GM12878 (cell line): ENCODE data around the gene HOOK2. TPM values are rescaled to one million over a fixed set of nuclear protein-coding genes. Genes with fewer than 3 reads are reported as not detected.

ENCODE experiments used
- ATAC-seq: fragments of 200-7000 bp; cut with Tn5 transposase; 3 replicates; pipeline ENCODE4 v1.9.1; 2020; ENCODE audit warnings: mild to moderate bottlenecking, moderate library complexity
- BruUV-seq: library from RNA; stranded (reverse); fragments of 400-500 nt; replicated peaks from 2 replicates; lab custom pipeline; 2021; lab: Mats Ljungman, UMichigan
- CTCF ChIA-PET: fragments of 300-600 bp; sonication (Branson Sonifier 250); formaldehyde crosslinking; extraction: SDS; loops from one replicate; lab custom pipeline; 2021; ENCODE audit warnings: inconsistent platforms; lab: Yijun Ruan, JAX
- POLR2A ChIA-PET: fragments of 350-600 bp; formaldehyde crosslinking; extraction: SDS; loops from one replicate; lab custom pipeline; 2021; ENCODE audit warnings: inconsistent platforms; lab: Charles Lee
- RAD21 ChIA-PET: fragments of 300-600 bp; sonication (Branson Sonifier 250); formaldehyde crosslinking; loops from one replicate; lab custom pipeline; 2023; ENCODE audit warnings: antibody characterized with exemption; ENCODE audit not compliant: unreplicated experiment; lab: Charles Lee
- SMC1A ChIA-PET: fragments of 300-600 bp; sonication (Branson Sonifier 250); formaldehyde crosslinking; loops from one replicate; lab custom pipeline; 2023; ENCODE audit not compliant: unreplicated experiment, uncharacterized antibody; lab: Charles Lee
- DNase-seq: peaks from one replicate; pipeline ENCODE4 v3.0.0-alpha.2; 2011; ENCODE audit warnings: low read depth, low spot score
- FAIRE-seq: peaks from 3 replicates; lab custom pipeline; 2011; peaks lifted over from hg19 to GRCh38; lab: Jason Lieb, UNC
- H2AFZ ChIP-seq: 2 replicates; pipeline ENCODE4 v1.6.0; 2011; ENCODE audit warnings: low read depth, low read length, control low read depth; ENCODE audit not compliant: control insufficient read depth
- H3K27ac ChIP-seq: 2 replicates; pipeline ENCODE4 v1.5.1; 2011; ENCODE audit warnings: control low read depth; ENCODE audit not compliant: control insufficient read depth, insufficient read depth
- H3K27me3 ChIP-seq, 2 experiments: replicated peaks in 1 of 2; 2 replicates each; pipeline versions ENCODE4 v1.6.0 to v1.6.1; 2011; ENCODE audit warnings: low read length in 1 of 2; ENCODE audit not compliant: control insufficient read depth in 2 of 2, insufficient read depth in 2 of 2
- H3K36me3 ChIP-seq, 2 experiments: 2 replicates each; pipeline ENCODE4 v1.5.1; 2011; ENCODE audit warnings: low read length in 1 of 2; ENCODE audit not compliant: control insufficient read depth in 2 of 2, insufficient read depth in 2 of 2
- H3K4me1 ChIP-seq: 2 replicates; pipeline ENCODE4 v1.6.1; 2011; ENCODE audit warnings: mild to moderate bottlenecking, low read length, moderate library complexity, mixed read lengths; ENCODE audit not compliant: control insufficient read depth, insufficient read depth
- H3K4me2 ChIP-seq: 2 replicates; pipeline ENCODE4 v1.6.0; 2011; ENCODE audit warnings: control low read depth; ENCODE audit not compliant: control insufficient read depth, insufficient read depth
- H3K4me3 ChIP-seq: fragments of 200-600 bp; sonication (generic); 2 replicates; pipeline ENCODE4 v1.5.1; 2016
- H3K79me2 ChIP-seq: 2 replicates; pipeline ENCODE4 v1.6.0; 2011; ENCODE audit warnings: low read length; ENCODE audit not compliant: control insufficient read depth, insufficient read depth
- H3K9ac ChIP-seq: 2 replicates; pipeline ENCODE4 v1.8.0; 2011; ENCODE audit warnings: low read length, control low read depth, mixed read lengths; ENCODE audit not compliant: control insufficient read depth, insufficient read depth
- H3K9me3 ChIP-seq: replicated peaks from 3 replicates; pipeline ENCODE4 v1.5.1; 2011; ENCODE audit warnings: mild to moderate bottlenecking, low read length; ENCODE audit not compliant: control insufficient read depth, insufficient read depth
- H4K20me1 ChIP-seq: 2 replicates; pipeline ENCODE4 v1.6.0; 2011; ENCODE audit not compliant: control insufficient read depth, insufficient read depth
- CBX5 ChIP-seq: sonication (generic); IDR thresholded peaks from 2 replicates; pipeline ENCODE4 v1.6.1; 2016; ENCODE audit warnings: low read depth, moderate library complexity, mild to moderate bottlenecking, inconsistent platforms
- CUX1 ChIP-seq: IDR thresholded peaks from 2 replicates; pipeline ENCODE4 v1.6.1; 2012; ENCODE audit warnings: improper control_type of control experiment, low read depth, low read length; ENCODE audit not compliant: insufficient replicate concordance
- EGR1 ChIP-seq, 2 experiments: IDR thresholded peaks; 1 replicate in 1 of 2; 2 replicates in 1 of 2; pipeline ENCODE4 v1.6.1; 2011 to 2012; ENCODE audit warnings: low read depth in 2 of 2, low read length in 2 of 2, borderline replicate concordance in 1 of 2, mild to moderate bottlenecking in 1 of 2, moderate library complexity in 1 of 2
- EP300 ChIP-seq, 2 experiments: fragments of 150-350 bp in 1 of 2; IDR thresholded peaks; 2 replicates each; pipeline ENCODE4 v1.6.1; 2011 to 2012; ENCODE audit warnings: low read depth in 2 of 2, low read length in 2 of 2, borderline replicate concordance in 1 of 2, improper control_type of control experiment in 1 of 2, inconsistent platforms in 1 of 2; ENCODE audit not compliant: control insufficient read depth in 1 of 2
- HDGF ChIP-seq: fragments of 450-650 bp; IDR thresholded peaks from 2 replicates; pipeline ENCODE4 v1.6.1; 2016; ENCODE audit warnings: antibody characterized with exemption
- IKZF1 ChIP-seq: fragments of 450-650 bp; conservative IDR thresholded peaks from 2 replicates; pipeline ENCODE4 v1.6.1; 2017; ENCODE audit warnings: antibody characterized with exemption, mild to moderate bottlenecking
- NBN ChIP-seq: fragments of 450-650 bp; IDR thresholded peaks from 2 replicates; pipeline ENCODE4 v1.6.1; 2016
- POLR2AphosphoS2 ChIP-seq: IDR thresholded peaks from 2 replicates; pipeline ENCODE4 v1.6.1; 2011; ENCODE audit warnings: low read depth, mild to moderate bottlenecking, low read length, improper control_type of control experiment, moderate library complexity
- RAD51 ChIP-seq: fragments of 450-650 bp; IDR thresholded peaks from 2 replicates; pipeline ENCODE4 v1.6.1; 2016; ENCODE audit warnings: moderate library complexity, mild to moderate bottlenecking, inconsistent platforms
- SREBF2 ChIP-seq: IDR thresholded peaks from 2 replicates; pipeline ENCODE4 v1.6.1; 2012; ENCODE audit warnings: mild to moderate bottlenecking, low read length
- YBX1 ChIP-seq: fragments of 450-650 bp; IDR thresholded peaks from 2 replicates; pipeline ENCODE4 v1.6.1; 2016; ENCODE audit warnings: antibody characterized with exemption
- YY1 ChIP-seq: IDR thresholded peaks from 2 replicates; pipeline ENCODE4 v1.6.1; 2011; ENCODE audit warnings: low read depth, mild to moderate bottlenecking, low read length
- ZNF592 ChIP-seq: fragments of 450-650 bp; IDR thresholded peaks from 2 replicates; pipeline ENCODE4 v1.6.1; 2017; ENCODE audit warnings: mild to moderate bottlenecking, moderate library complexity
- ZNF622 ChIP-seq: fragments of 450-650 bp; IDR thresholded peaks from 2 replicates; pipeline ENCODE4 v1.6.1; 2017; ENCODE audit warnings: mild to moderate bottlenecking, inconsistent platforms
- WGBS: methylation state at CpG from one replicate; pipeline ENCODE4 v1.1.6; 2016; ENCODE audit warnings: low lambda C conversion rate; ENCODE audit not compliant: insufficient replicate concordance, insufficient coverage; ENCODE audit errors: missing lambda C conversion rate; 5-methylcytosine and 5-hydroxymethylcytosine counted together
- in situ Hi-C: fragments of 300-500 bp; cut with MboI; formaldehyde crosslinking; loops from 9 replicates; pipeline ENCODE4 v1.14.3; 2018; ENCODE audit warnings: mixed read lengths
- intact Hi-C: fragments of 100-400 bp; cut with micrococcal nuclease; formaldehyde crosslinking; loops from one replicate; pipeline ENCODE4 v1.14.2; 2022; ENCODE audit not compliant: unreplicated experiment
- polyA plus RNA-seq, 11 experiments: library from polyadenylated mRNA; depleted of rRNA in 4 of 11; unstranded in 6 of 11; stranded (reverse) in 5 of 11; fragments of >200 nt; fragmentation: Nextera tagmentation in 4 of 11; fragmentation: Illumina TruSeq in 1 of 11; extraction: Ambion mirVana in 4 of 11; extraction: Trizol in 1 of 11; gene quantifications; 1 replicate in 1 of 11; 2 replicates in 10 of 11; pipeline versions ENCODE4 v1.2.1 to v1.2.3, GENCODE V29; 2011 to 2016; ENCODE audit warnings: inconsistent platforms in 2 of 11, missing spikeins in 2 of 11, low read depth in 1 of 11
- total RNA-seq, 4 experiments: library from RNA; depleted of rRNA in 3 of 4; stranded (reverse); fragments of >200 nt in 3 of 4; fragmentation: Illumina TruSeq in 1 of 4; extraction: Trizol in 1 of 4; gene quantifications; 2 replicates each; pipeline versions ENCODE4 v1.2.1 to v1.2.3, GENCODE V29; 2013 to 2021

HOOK2 gene
- total and polyA plus RNA-seq, 10 of the 15 experiments (the other 5 are each of a cell fraction or from before 2014, with no cell fraction given) = 1.5 to 9.6 (median 6.2) TPM

- no peak for TF ChIP-seq CUX1
- no peak for TF ChIP-seq ZNF622
Observed at GRCh38 chr19:12764698-12765097, 10.7 kb downstream of the HOOK2 start (continued).

GRCh38 chr19:12763100-12763499 lies 12.3 kb downstream of the HOOK2 start:
- POLR2A ChIA-PET = interaction anchor here (1.7 kb wide), 1 partner anchor 10 kb away, joined by 4 read pairs; no protein-coding TSS in a partner anchor
- no TSS peak for BruUV-seq
- Histone ChIP-seq H3K4me3 (no peak overlapping the region), H3K27me3 (no peaks in the 10 kb centered on the region; a peak in 1 of 4 replicates), H3K36me3 (no peaks in the 10 kb centered on the region), H3K9ac (no peak overlapping the region), H3K79me2 (no peaks in the 10 kb centered on the region), H3K4me2 (no peak overlapping the region), H4K20me1 (no peaks in the 10 kb centered on the region), H3K4me1 (no peaks in the 10 kb centered on the region; the same call in 1 of the 2 replicates), H2AFZ (no peak overlapping the region), H3K27ac (no peak overlapping the region), H3K9me3 (no peaks in the 10 kb centered on the region)
- no peak for DNase-seq
- SMC1A ChIA-PET = interaction anchor here (0.9 to 1.7 kb wide), 4 partner anchors 33 to 85 kb away, joined by 3 to 4 read pairs (median 4); no protein-coding TSS in a partner anchor
- ATAC-seq = no peak
- CTCF ChIA-PET = interaction anchor here (1.3 to 17.0 kb wide), 6 partner anchors 8 to 84 kb away, joined by 3 to 426 read pairs (median 32); partner anchors contain the start of genes HOOK2, JUNB, PRDX2 and THSD8
- RAD21 ChIA-PET = interaction anchor here (9.0 kb wide), 1 partner anchor 84 kb away, joined by 76 read pairs; no protein-coding TSS in a partner anchor
- WGBS = 94% methylated on average over 11 of the region's 11 CpGs
- in situ Hi-C loops = loop anchor here (5.0 kb wide), 1 partner anchor 34 kb away; no protein-coding TSS in a partner anchor
- intact Hi-C loops = no loop called here
- no peak for FAIRE-seq
- no peak for TF ChIP-seq YY1
- TF ChIP-seq IKZF1 = no peak
- no peak for TF ChIP-seq RAD51
- no peak for TF ChIP-seq EGR1 (IDR thresholded peaks at IDR 0.05; ENCODE audit: borderline replicate concordance in 1 of 2, low read depth in 2 of 2, low read length in 2 of 2)
- no peak for TF ChIP-seq POLR2AphosphoS2
- no peak for TF ChIP-seq NBN
- no peak for TF ChIP-seq SREBF2
- TF ChIP-seq HDGF = no peak
- TF ChIP-seq CBX5 = no peak
- no peak for TF ChIP-seq EP300 (IDR thresholded peaks at IDR 0.05; ENCODE audit: borderline replicate concordance in 1 of 2, control insufficient read depth in 1 of 2, low read depth in 2 of 2, low read length in 2 of 2)
- TF ChIP-seq ZNF592 = no peak
- TF ChIP-seq YBX1 = no peak
